ENCODE measurements around the gene ARAF. TPM values are rescaled to one million over a fixed set of nuclear protein-coding genes. Genes with fewer than 3 reads are reported as not detected.
"Not testable (repeated sequence)": the region's sequence is repeated elsewhere in the genome, so short reads cannot be mapped to it uniquely, and the experiment has no call there.

ARAF gene
- total RNA-seq: 17.4 and 23.3 TPM in 2 replicates

GRCh38 chrX:47560934-47561658 is at the start of gene ARAF:
Gene ARAF (plus strand): TSS chrX:47561205. CDS start chrX:47562968, 1,763 bp downstream.
- TF ChIP-seq CTCF (IDR thresholded peaks at IDR 0.05; ENCODE audit: insufficient read depth, low read depth, low read length): no peak
- DNase-seq (ENCODE audit: low read depth): peak; percentile 99
- peak within 1 kb of the TSS; percentile 77 for H3K4me3 ChIP-seq (ENCODE audit: low read depth, low read length)

GRCh38 chrX:47512383-47512782 is 48.6 kb upstream of the ARAF start:
- DNase-seq (ENCODE audit: low read depth): not testable (repeated sequence)
- peak overlapping the region; percentile 38 for H3K4me3 ChIP-seq (ENCODE audit: low read depth, low read length)

- peak; percentile 77 for DNase-seq (ENCODE audit: low read depth)
- peak overlapping the region; percentile 57 for H3K4me3 ChIP-seq (ENCODE audit: low read depth, low read length)
Observed at GRCh38 chrX:47513034-47513965, 47.7 kb upstream of the ARAF start.

GRCh38 chrX:47514533-47515235 is 46.3 kb upstream of the ARAF start:
- peak; percentile 89 for DNase-seq (ENCODE audit: low read depth)
- H3K4me3 ChIP-seq (ENCODE audit: low read depth, low read length): no peak overlapping the region
- TF ChIP-seq CTCF (IDR thresholded peaks at IDR 0.05; ENCODE audit: insufficient read depth, low read depth, low read length): no peak

- TF ChIP-seq CTCF (IDR thresholded peaks at IDR 0.05; ENCODE audit: insufficient read depth, low read depth, low read length): no peak
- H3K4me3 ChIP-seq (ENCODE audit: low read depth, low read length): no peak overlapping the region
- DNase-seq (ENCODE audit: low read depth): peak; percentile 78
Observed at GRCh38 chrX:47515941-47516665, 44.9 kb upstream of the ARAF start.

- DNase-seq (ENCODE audit: low read depth): no peak
- no peak overlapping the region for H3K4me3 ChIP-seq (ENCODE audit: low read depth, low read length)
- TF ChIP-seq CTCF (IDR thresholded peaks at IDR 0.05; ENCODE audit: insufficient read depth, low read depth, low read length): no peak
Observed at GRCh38 chrX:47518144-47518543, 42.9 kb upstream of the ARAF start.

- TF ChIP-seq CTCF (IDR thresholded peaks at IDR 0.05; ENCODE audit: insufficient read depth, low read depth, low read length): peak; percentile 66
- DNase-seq (ENCODE audit: low read depth): peak; percentile 67
- peak overlapping the region; percentile 61 for H3K4me3 ChIP-seq (ENCODE audit: low read depth, low read length)
Observed at GRCh38 chrX:47523297-47523696, 37.7 kb upstream of the ARAF start.

Data from fibroblast of villous mesenchyme (primary cell).